Lung (tissue), 12 donors: ENCODE data around the gene SLC10A7. TPM values are rescaled to one million over a fixed set of nuclear protein-coding genes. Genes with fewer than 3 reads are reported as not detected.

Experiments
- ATAC-seq: fragments of 200-7000 bp; cut with Tn5 transposase; one replicate; pipeline ENCODE4 v1.9.1; 2020; ENCODE audit warnings: moderate number of reproducible peaks; ENCODE audit not compliant: insufficient read depth, low FRiP score
- DNase-seq, 3 donors: peaks; one replicate each; pipeline ENCODE4 v3.0.0-alpha.2; 2013 to 2017
- H3K27ac ChIP-seq, 2 donors: one replicate each; pipeline ENCODE4 v1.5.1; 2013; ENCODE audit warnings: mild to moderate bottlenecking in 2 of 2, moderate library complexity in 2 of 2, control low read depth in 1 of 2, inconsistent platforms in 1 of 2, low read depth in 1 of 2, low read length in 1 of 2
- H3K27me3 ChIP-seq, 3 donors: one replicate each; pipeline ENCODE4 v1.5.1; 2013; ENCODE audit warnings: low read length in 2 of 3; ENCODE audit not compliant: control insufficient read depth in 3 of 3, insufficient read depth in 3 of 3
- H3K36me3 ChIP-seq, 4 donors: one replicate each; pipeline ENCODE4 v1.5.1; 2013; ENCODE audit warnings: low read length in 4 of 4, mild to moderate bottlenecking in 1 of 4, moderate library complexity in 1 of 4; ENCODE audit not compliant: control insufficient read depth in 4 of 4, insufficient read depth in 4 of 4
- H3K4me1 ChIP-seq, 5 donors: one replicate each; pipeline ENCODE4 v1.5.1; 2013; ENCODE audit warnings: low read length in 5 of 5, mild to moderate bottlenecking in 2 of 5, moderate library complexity in 1 of 5; ENCODE audit not compliant: control insufficient read depth in 5 of 5, insufficient read depth in 5 of 5
- H3K4me3 ChIP-seq: one replicate; pipeline ENCODE4 v1.5.1; 2013; ENCODE audit warnings: mild to moderate bottlenecking, control low read depth, moderate library complexity
- H3K9ac ChIP-seq, 2 donors: one replicate each; pipeline ENCODE4 v1.5.1; 2013; ENCODE audit warnings: low read length in 2 of 2, control low read depth in 1 of 2; ENCODE audit not compliant: insufficient read depth in 1 of 2
- H3K9me3 ChIP-seq, 4 donors: one replicate each; pipeline ENCODE4 v1.5.1; 2013; ENCODE audit warnings: low read length in 3 of 4, mild to moderate bottlenecking in 1 of 4, moderate library complexity in 1 of 4; ENCODE audit not compliant: control insufficient read depth in 4 of 4, insufficient read depth in 3 of 4
- WGBS, 2 donors: extraction: QIAGEN DNeasy Blood & Tissue Kit; methylation state at CpG; one replicate each; pipeline ENCODE4 v1.1.7; 2013; 5-methylcytosine and 5-hydroxymethylcytosine counted together
- polyA plus RNA-seq, 2 donors: library from polyadenylated mRNA; stranded (reverse); fragments of 200-250 nt; gene quantifications; one replicate each; pipeline ENCODE4 v1.2.1, GENCODE V29; 2013
- total RNA-seq, 2 donors: library from RNA; depleted of rRNA in 1 of 2; stranded (reverse); fragments of >200 nt in 1 of 2; gene quantifications; one replicate each; pipeline ENCODE4 v1.2.1, GENCODE V29; 2014 to 2021
- TF ChIP-seq, protein P1 (sequence below): IDR thresholded peaks from 2 replicates; pipeline ENCODE4 v1.5.1; 2012; ENCODE audit warnings: mild to moderate bottlenecking; ENCODE audit errors: control extremely low read depth, extremely low read depth
- donor health status: control.
- donor health status: control.
- donor health status: Bipolar disorder and iron deficiency.
- donor health status: healthy.
- donor health status: DM: yes; HTN: yes; CAD: no.

Gene SLC10A7
- total and polyA plus RNA-seq, 4 donors, result 3.2 to 33.4 (median 13.3) TPM

DNA sequence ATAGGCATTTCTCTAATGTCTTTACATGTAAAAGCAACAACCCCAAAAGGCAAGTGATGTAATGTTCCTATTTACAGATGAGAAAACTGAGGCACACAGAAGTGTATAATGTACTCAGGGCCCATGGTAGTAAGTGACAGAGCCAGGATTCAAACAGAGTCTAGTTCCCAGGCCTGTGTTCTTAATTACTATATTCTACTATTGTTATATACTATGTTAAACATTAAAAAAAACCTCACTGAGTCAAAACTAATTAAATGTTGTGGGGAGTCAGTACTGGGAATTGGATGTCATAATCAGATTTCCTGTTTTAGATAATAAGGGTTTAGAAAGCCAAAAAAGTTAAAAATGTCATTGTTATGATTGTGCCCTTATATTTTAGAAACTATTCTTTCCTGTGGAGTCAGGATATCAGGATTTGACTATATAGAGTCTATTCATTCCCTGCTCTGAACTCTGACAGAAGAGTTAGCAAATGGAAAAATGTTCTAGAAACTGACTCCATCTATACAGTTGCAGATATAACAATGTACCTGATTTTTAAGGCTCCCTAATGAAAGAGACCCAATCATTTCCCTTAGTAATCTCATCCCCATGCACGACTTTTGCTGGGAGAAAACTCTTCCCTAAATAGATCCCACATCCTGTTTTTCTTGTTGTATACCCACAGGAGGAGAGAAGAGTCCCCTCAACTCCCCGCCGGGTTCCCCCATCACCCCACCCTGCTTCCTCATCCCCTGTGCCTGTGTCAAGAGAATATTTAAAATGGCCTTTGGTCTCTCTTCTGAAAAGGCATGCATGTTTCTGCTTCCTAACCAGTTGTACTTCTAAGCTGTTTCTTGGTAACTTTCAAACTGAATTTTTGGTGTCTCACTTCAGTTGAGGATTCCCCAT is 237.7 kb downstream of the SLC10A7 start:
- Histone ChIP-seq H3K36me3 (peaks cover 0 to 8% (median 4%) of the 10 kb centered on the region in 4 donors), H3K4me3 (no peak overlapping the region), H3K4me1 (peaks cover 0 to 12% (median 0%) of the 10 kb centered on the region in 5 donors), H3K9ac (no peak overlapping the region), H3K27me3 (no peaks in the 10 kb centered on the region), H3K27ac (no peak overlapping the region), H3K9me3 (no peaks in the 10 kb centered on the region)
- TF ChIP-seq, protein P1, sequence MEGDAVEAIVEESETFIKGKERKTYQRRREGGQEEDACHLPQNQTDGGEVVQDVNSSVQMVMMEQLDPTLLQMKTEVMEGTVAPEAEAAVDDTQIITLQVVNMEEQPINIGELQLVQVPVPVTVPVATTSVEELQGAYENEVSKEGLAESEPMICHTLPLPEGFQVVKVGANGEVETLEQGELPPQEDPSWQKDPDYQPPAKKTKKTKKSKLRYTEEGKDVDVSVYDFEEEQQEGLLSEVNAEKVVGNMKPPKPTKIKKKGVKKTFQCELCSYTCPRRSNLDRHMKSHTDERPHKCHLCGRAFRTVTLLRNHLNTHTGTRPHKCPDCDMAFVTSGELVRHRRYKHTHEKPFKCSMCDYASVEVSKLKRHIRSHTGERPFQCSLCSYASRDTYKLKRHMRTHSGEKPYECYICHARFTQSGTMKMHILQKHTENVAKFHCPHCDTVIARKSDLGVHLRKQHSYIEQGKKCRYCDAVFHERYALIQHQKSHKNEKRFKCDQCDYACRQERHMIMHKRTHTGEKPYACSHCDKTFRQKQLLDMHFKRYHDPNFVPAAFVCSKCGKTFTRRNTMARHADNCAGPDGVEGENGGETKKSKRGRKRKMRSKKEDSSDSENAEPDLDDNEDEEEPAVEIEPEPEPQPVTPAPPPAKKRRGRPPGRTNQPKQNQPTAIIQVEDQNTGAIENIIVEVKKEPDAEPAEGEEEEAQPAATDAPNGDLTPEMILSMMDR, result no peak
- ATAC-seq, result no peak
- WGBS, 2 donors, result 26 to 45% methylated on average over 3 of the region's 3 CpGs
- no peak for DNase-seq

DNA sequence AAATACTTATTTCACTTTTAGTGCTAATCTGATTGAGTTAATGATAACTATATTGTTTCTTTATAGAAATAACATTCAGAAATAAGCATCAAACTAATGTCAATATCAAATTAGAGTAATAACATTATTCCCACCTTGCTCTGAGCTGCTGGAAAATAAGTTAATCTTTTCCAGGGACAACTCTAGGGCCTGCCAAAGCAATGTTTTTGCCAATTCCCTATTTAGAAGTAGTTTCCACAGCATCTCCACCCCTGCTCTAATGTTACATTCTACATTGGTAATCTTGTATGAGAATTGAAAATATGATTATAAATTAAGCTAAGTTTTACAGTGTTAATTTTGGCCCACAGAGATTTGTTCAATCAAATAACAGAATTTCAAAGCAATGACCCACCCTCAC is 239.1 kb downstream of the SLC10A7 start:
- no peaks in the 10 kb centered on the region for H3K27me3 ChIP-seq
- TF ChIP-seq, protein P1, result no peak
- no peak overlapping the region for H3K27ac ChIP-seq
- no peaks in the 10 kb centered on the region for H3K9me3 ChIP-seq
- H3K9ac ChIP-seq, result no peak overlapping the region
- no peak for DNase-seq
- H3K36me3 ChIP-seq, result peaks cover 0 to 8% (median 4%) of the 10 kb centered on the region in 4 donors
- no peak overlapping the region for H3K4me3 ChIP-seq
- peaks cover 0 to 12% (median 0%) of the 10 kb centered on the region in 5 donors for H3K4me1 ChIP-seq
- ATAC-seq, result no peak

DNA sequence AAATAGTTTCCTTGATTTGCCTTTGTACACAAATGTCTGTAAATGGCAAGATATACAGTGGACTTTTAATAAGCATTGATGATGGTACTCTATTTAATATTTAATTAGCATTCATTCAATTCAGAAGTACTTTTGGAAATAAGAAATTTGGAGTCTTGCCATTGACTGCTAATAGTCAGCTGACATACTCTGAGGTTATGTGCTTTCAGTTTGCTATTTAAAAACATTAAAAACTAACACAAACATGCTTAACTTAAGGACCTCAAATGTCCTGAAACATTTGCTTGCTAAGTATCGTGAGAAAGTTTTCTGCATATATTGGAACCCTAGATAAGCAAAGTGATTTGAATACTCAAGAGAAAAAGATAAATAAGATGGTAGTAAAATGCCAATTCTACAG is 242.8 kb downstream of the SLC10A7 start:
- Histone ChIP-seq H3K9me3 (no peaks in the 10 kb centered on the region), H3K4me1 (peaks cover 0 to 14% (median 0%) of the 10 kb centered on the region in 5 donors), H3K27ac (no peak overlapping the region), H3K36me3 (no peaks in the 10 kb centered on the region), H3K4me3 (no peak overlapping the region), H3K27me3 (no peaks in the 10 kb centered on the region), H3K9ac (no peak overlapping the region)
- DNase-seq (peak in 1 of 3 donors; percentile 6), ATAC-seq (no peak)
- 51 to 74% methylated on average over 1 of the region's 1 CpG for WGBS, 2 donors
- TF ChIP-seq, protein P1, result no peak
